Measurements from ENCODE around the gene EIPR1.
"Not testable (repeated sequence)": the region's sequence is repeated elsewhere in the genome, so short reads cannot be mapped to it uniquely, and the experiment has no call there.

Gene EIPR1

GRCh38 chr2:3301001-3301400, 76.6 kb downstream of the EIPR1 start:
- DNase-seq = no peak

GRCh38 chr2:3300224-3300995, 77.2 kb downstream of the EIPR1 start:
- DNase-seq = no peak

- DNase-seq = no peak
These were observed 77.9 kb downstream of the EIPR1 start for GRCh38 chr2:3299703-3300102.

- DNase-seq = no peak
These were observed 78.5 kb downstream of the EIPR1 start for GRCh38 chr2:3299130-3299529.

GRCh38 chr2:3298191-3298590, 79.4 kb downstream of the EIPR1 start:
- DNase-seq = no peak

GRCh38 chr2:3297523-3297922, 80.1 kb downstream of the EIPR1 start:
- no peak for DNase-seq

- DNase-seq = no peak
These were observed 81.2 kb downstream of the EIPR1 start for GRCh38 chr2:3296182-3296972.

GRCh38 chr2:3294493-3294892, 83.1 kb downstream of the EIPR1 start:
- no peak for DNase-seq

- DNase-seq = no peak
These were observed 83.5 kb downstream of the EIPR1 start for GRCh38 chr2:3294069-3294468.

- no peak for DNase-seq
These were observed 84.4 kb downstream of the EIPR1 start for GRCh38 chr2:3293221-3293620.

- DNase-seq = no peak
These were observed 85.2 kb downstream of the EIPR1 start for GRCh38 chr2:3292416-3292815.

- DNase-seq = no peak
These were observed 85.9 kb downstream of the EIPR1 start for GRCh38 chr2:3291750-3292149.

- no peak for DNase-seq
These were observed 86.5 kb downstream of the EIPR1 start for GRCh38 chr2:3291113-3291512.

- no peak for DNase-seq
These were observed 87.0 kb downstream of the EIPR1 start for GRCh38 chr2:3290655-3291054.

- DNase-seq = no peak
These were observed 87.6 kb downstream of the EIPR1 start for GRCh38 chr2:3289971-3290370.

- no peak for DNase-seq
These were observed 88.1 kb downstream of the EIPR1 start for GRCh38 chr2:3289526-3289925.

GRCh38 chr2:3289171-3289515, 88.5 kb downstream of the EIPR1 start:
- no peak for DNase-seq

- DNase-seq = no peak
These were observed 89.0 kb downstream of the EIPR1 start for GRCh38 chr2:3288470-3289170.

- no peak for DNase-seq
These were observed 89.7 kb downstream of the EIPR1 start for GRCh38 chr2:3287896-3288295.

GRCh38 chr2:3286646-3287036, 91.0 kb downstream of the EIPR1 start:
- not testable (repeated sequence) for DNase-seq

GRCh38 chr2:3285901-3286645, 91.5 kb downstream of the EIPR1 start:
- DNase-seq = no peak

- DNase-seq = no peak
These were observed 92.7 kb downstream of the EIPR1 start for GRCh38 chr2:3284657-3285630.

Data from EL (cell line).